GM18868 (cell line): ENCODE results near the gene RDH13.
"Not testable (repeated sequence)": the region's sequence is repeated elsewhere in the genome, so short reads cannot be mapped to it uniquely, and the experiment has no call there.

Experiments used
- ATAC-seq: cut with Tn5 transposase; IDR thresholded peaks from one replicate; pipeline ENCODE4 v1.9.1; 2021; ENCODE audit warnings: mild to moderate bottlenecking, moderate library complexity; ENCODE audit not compliant: unreplicated experiment

RDH13 gene

GRCh38 chr19:55018633-55019032 lies 44.3 kb downstream of the RDH13 start:
- ATAC-seq = no peak

DNA sequence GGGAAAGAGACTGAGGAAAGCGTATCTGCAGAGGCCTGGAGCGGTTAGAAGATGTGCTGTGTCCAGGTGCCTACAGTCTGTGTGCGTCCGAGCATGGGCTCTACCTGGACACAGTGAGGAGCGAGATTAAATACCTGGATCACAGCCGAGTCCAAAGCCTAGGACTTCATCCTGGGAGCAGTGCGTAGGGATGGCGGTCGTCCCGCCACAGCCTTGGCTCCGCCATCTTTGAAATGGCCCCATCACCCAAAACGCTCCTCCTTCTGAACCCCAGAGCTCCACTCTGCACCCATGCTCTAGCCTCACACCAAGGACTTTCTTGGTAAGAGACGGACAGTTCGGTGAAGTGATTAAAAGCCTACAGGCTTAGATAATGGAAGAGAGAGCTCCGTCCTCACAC lies 44.7 kb downstream of the RDH13 start:
- no peak for ATAC-seq

DNA sequence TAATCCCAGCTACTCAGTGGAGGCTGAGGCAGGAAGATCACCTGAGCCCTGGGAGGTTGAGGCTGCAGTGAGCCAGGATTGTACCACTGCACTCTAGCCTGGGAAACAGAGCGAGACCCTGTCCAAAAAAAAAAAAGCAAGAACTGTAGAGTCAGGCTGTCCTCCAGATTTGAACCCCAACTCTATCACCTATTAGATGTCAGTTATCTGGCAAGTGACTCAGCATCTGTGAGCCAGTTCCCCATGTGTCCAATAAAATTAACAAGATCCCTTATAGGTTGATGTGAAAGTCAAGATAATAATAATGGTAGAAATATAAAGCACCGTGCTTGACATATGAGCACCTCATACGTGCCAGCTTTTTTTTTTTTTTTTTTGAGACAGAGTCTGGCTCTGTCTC lies 46.9 kb downstream of the RDH13 start:
- ATAC-seq = no peak

DNA sequence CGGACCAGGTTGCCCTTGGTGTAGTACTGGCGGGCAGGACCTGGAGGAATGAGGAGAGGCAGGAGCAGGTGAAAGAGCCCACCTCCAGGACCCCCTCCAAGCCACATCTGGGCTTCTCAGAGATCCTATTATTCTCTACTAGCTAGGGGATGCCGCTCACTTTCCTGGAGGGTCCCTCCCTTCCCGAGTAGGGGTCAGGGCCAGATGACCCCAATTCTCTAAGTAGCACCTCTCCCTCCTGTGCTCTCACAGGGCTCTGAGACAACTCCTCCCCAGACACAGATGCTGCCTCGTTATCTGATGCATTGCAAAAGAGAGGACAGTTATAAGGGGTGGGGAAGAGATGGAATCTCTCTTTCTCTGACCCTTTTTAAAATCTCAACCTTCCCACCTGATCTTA lies 47.8 kb downstream of the RDH13 start:
- no peak for ATAC-seq

DNA sequence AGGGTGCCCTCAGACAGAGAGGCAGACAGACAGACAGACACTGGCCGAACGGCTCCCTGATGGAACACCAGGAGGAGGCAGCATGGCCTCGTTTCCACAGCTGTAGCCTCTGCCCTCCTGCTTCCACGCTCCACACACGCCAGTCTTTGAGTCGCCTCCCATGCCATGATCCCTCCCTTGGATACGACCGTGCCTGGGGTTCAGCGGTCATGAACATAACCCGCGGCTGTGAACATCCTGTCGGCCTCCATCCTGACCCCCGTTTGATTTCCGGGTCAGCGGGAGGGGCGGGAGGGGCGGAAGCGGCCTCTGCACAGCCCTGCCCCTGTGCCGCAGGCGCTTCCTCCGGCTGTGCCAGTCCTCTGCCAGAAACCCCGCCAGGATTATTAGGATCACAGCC lies 48.2 kb downstream of the RDH13 start:
- no peak for ATAC-seq

DNA sequence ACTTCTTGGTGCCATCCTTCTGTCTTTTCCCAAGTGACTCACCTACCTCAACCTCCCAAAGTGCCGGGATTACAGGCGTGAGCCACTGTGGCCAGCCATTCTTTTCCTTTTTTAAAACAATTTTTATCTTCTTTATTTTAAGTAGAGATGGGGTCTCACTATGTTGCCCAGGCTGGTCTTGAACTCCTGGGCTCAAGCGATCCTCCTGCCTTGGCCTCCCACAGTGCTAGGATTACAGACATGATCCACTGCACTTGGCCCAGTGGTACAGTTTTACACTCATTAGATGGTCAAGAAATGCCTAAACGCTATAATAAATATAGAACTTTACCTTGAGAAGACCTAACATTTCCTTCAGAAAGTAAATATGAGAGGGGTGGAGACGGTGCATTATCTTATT lies 49.4 kb downstream of the RDH13 start:
- ATAC-seq = no peak

DNA sequence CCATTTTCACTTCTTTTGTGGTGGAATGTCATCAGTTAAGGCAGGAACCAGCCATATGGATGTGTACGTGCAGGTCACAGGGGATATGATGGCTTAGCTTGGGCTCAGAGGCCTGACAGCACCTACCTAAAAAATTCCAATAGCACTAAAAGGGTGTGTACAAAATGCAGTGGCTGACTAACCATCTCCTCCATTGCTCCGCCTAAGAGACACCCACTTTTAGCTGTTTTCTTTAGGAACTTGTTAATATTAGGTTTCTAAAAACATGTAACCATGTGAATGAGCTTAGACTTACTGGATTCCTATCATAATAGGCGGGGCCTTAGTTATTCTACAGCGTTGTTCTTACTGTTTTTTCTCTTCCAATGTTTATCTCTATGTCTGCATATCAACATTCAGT lies 50.6 kb downstream of the RDH13 start:
- ATAC-seq = no peak

DNA sequence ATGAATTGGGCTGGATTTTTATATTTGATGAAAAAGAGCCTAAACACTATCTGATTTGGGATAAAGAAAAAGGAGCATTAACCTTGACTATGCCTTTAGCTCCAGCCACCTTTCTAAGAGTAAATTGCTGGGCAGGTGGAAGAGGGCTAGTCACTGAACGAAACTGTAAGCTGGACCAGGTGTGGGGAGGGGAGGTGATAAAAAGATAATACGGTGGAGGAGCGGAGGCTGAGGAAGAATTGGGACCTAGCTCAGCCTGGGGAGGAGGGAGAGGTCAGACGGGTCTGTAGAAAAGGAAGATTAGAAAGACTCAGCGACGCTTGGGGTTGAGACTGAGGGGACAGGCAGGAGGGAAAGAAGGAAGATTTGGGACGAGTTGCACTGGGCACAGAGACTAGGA lies 52.4 kb downstream of the RDH13 start:
- ATAC-seq = not testable (repeated sequence)

- not testable (repeated sequence) for ATAC-seq
These were observed 54.2 kb downstream of the RDH13 start for GRCh38 chr19:55008781-55009180.

GRCh38 chr19:55008189-55008588 lies 54.8 kb downstream of the RDH13 start:
- ATAC-seq = not testable (repeated sequence)

GRCh38 chr19:55007537-55007936 lies 55.4 kb downstream of the RDH13 start:
- ATAC-seq = not testable (repeated sequence)

DNA sequence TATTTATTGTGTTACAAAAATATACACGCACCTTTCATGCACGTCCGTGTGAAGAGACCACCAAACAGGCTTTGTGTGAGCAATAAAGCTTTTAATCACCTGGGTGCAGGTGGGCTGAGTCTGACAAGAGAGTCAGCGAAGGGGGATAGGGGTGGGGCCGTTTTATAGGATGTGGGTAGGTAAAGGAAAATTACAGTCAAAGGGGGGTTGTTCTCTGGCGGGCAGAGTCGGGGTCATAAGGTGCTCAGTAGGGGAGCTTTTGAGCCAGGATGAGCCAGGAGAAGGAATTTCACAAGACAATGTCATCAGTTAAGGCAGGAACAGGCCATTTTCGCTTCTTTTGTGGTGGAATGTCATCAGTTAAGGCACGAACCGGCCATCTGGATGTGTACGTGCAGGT lies 56.2 kb downstream of the RDH13 start:
- ATAC-seq = not testable (repeated sequence)

- peak; percentile 46 for ATAC-seq
These were observed 57.1 kb downstream of the RDH13 start for GRCh38 chr19:55005684-55006488.

DNA sequence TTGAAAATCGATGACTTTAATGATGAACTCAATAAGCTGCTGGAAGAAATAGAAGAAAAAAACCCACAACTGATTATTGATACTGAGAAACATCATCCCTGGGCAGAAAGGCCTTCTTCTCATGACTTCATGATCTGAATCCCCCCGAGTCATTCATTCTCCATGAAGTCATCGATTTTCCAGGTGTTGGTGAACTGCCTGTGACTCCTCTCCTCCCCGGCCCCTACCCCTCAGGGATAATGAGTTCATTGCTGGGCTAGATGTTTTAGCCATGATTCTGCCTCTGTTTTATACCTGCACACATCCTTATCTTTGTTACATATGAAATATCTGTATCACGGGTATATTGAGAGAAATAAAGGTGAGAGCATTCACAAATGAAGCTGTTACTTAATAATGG lies 62.2 kb downstream of the RDH13 start:
- ATAC-seq = no peak

- not testable (repeated sequence) for ATAC-seq
These were observed 64.2 kb downstream of the RDH13 start for GRCh38 chr19:54998751-54999239.

GRCh38 chr19:54995561-54995960 lies 67.4 kb downstream of the RDH13 start:
- no peak for ATAC-seq
